Measurements from ENCODE around the gene AP5B1.

AP5B1 gene, protein sequence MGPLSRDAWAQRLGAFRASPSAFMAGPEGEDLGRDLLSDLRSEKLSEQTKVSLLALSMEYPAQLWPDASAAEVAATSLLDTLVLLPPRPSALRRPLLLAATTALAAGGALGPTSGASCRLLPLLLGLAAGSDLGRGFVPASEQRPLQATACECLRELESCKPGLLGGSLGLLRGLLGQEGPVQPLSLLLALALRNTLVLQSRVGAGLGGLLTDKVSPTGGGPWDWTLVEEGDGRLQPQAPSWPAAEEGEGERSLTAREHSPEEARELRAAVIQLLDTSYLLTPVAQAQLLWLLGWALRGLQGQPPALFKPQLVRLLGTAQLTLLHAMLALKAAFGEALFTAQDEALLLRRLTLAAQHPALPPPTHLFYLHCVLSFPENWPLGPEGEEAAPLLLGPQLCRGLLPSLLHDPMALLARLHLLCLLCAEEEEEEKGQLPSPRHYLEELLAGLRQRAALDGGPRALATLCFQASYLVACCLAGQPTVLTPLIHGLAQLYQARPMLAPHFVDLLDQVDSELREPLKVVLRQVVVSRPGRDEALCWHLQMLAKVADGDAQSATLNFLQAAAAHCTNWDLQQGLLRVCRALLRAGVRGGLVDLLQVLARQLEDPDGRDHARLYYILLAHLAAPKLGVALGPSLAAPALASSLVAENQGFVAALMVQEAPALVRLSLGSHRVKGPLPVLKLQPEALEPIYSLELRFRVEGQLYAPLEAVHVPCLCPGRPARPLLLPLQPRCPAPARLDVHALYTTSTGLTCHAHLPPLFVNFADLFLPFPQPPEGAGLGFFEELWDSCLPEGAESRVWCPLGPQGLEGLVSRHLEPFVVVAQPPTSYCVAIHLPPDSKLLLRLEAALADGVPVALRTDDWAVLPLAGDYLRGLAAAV

DNA sequence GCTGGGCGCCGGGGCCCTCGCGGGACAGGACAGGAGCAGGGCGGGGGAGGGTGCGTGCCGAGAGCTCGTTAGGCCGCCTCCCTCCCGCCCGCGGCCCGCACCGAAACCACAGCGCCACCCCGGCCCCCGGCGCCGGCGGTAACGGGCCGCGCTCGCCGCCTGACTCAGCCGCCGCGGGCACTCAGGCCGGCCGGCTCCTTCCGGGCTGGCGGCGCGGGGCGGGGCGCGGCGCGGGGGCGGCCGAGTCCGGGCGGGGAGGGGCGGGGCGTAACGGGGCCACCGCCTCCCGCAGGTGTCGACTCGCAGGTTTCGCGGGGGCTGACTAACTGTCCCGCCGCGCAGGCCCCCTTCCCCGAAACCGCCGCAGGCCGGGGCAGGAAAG lies at the start of gene AP5B1:
Gene AP5B1 (minus strand): TSS at position 207 of the 382 bp plus-strand sequence. CDS start 385 bp downstream, outside the sequence.
- DNase-seq (ENCODE audit: low read depth in 3 of 3) = peak; percentile 43 to 70 (median 48)

DNA sequence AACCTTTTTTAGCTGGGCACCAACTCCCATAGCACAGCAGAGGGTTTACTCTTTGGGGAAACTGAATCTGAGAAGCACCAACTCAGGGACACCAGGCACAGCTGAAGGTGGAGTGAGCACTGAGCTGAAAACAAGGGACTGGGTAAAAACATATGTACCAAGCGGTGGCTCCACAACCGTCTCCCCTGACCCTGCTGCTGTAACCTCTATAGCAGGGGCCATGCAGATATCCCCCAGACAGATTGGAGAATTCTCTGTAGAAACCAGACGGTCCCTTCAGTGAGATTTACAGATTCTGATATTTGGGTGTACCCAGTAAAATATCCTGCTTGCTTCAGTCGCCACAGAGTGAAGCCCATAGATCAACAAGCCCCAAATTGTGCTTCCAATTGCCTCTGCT lies 48.7 kb upstream of the AP5B1 start:
- no peak for DNase-seq (ENCODE audit: low read depth in 3 of 3)

DNA sequence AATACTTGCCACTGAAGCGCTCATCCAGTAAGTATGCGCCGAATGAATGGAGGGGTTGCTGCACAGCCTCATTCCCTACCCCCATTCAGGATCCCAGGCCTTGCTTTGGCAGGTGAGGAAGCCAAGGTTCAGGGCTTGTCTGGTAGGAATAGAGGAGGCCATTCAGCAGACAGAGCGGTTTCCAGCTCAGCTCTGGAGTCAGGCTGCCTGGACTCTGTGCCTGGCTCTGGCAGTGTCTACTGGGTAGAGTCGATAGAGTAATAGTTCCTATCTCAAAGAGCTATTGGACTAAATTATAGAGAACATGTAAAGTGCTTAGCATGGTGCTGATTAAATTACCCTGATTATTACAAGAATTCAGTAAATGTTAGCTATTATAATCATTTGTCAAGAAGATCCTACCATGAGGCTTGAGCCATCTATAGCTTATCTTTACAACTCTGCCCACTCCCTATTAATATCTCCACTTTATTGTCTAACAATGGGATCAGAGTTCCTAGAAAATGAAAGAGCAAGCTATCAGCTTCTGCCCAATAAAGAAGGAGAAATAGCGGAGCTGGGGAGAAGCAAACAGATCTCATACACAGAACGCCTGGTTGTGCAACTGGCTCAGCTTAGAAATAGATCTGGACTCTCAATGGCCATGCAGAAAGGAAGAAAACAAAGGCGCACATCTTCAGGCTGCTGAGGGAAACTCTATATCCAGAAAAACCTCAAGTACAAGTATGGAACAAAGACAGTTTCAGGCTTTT lies 46.4 kb upstream of the AP5B1 start:
- no peak for DNase-seq (ENCODE audit: low read depth in 3 of 3)

DNA sequence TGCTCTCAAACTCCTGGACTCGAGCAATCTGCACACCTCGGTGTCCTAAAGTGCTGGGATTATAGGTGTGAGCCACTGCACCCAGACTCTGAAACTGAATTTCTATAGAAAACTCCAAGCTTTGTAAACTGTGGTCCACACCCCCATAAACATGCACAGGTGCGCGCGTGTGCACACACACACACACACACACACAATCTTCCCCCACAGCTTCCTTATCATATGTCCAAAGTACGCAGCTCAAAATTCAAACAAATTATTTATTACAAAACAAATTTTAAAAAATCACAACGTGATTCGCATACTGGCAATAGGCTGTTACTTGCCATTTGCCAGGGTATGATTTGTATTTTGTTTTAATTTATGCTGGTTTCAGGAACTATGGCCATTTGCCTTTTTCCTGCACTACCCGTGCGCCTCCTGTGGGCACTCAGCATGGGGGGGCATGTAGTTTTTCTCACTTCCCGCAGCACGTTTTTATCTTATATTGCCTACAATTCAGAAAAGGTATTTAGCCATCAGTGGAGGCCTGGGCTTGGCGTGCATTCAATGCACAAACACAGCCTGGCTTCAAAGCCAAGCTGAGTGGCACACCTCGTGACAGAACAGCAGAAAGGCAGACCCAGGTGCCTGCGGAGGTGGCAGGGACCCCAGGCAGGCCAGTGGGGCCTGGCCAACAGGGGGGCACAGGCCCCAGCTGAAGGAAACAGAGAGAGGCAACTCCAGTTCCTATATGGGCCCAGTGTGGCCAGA lies 42.2 kb upstream of the AP5B1 start:
- no peak for DNase-seq (ENCODE audit: low read depth in 3 of 3)

DNA sequence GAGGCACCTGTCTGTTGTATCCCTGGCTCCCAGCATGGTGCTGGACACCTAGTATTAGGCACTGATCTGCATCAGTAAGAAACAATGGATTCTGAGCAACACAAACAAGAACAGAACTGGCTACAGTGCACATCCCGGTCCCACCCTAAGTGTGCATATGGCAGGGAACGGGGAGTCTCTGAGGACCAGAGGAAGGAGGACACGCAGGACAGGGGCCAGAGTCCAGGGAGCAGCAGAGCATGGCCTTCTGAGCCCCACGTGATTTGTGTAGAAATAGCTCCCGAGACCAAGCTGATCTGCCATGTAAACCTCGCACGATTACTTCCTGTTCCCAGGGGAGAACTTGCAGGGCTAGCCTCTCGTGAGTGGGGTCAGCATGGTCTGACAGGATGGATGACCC lies 40.3 kb upstream of the AP5B1 start:
- no peak for DNase-seq (ENCODE audit: low read depth in 3 of 3)

DNA sequence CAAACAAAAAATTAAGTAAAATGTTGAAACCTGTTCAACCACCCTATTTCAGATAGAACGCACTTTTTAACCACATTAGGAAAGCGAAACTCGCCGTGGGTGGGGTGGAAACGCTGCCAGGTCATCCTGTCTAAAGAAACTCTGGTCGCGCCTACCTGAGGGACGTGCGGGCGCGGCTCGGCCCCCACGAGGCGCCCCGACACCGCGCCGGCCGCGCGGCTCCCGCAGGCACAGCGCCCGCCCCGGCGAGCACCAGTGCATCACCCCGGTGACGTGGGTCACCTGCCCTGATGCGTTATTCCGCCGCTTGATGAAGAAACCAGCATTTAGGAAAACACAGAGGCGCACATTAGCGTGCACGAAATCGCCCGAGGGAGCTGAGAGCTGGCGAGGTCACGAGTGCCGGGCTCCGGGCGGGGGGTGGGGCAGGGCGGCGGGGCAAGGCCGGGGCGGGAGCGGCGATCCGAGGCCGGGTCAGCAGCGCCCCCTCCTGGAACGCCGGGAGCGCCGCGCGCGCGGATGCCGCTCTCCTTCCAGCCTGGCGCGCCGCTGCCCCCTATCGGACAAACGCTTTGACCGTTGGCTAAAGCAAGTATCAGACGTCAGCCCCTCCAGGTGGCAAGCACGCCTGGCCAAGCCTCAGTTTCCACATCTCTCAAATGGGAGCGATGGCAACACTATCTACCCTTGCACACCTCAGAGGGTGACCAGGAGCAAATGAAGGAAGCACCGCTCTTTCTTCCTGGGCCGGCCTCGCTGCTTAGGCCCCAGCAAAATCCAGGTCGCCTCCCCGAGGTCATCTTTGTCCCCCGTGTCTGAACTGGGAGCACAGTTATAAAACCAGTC lies 37.3 kb upstream of the AP5B1 start:
- peak; percentile 83 to 97 (median 93) for DNase-seq (ENCODE audit: low read depth in 3 of 3)

DNA sequence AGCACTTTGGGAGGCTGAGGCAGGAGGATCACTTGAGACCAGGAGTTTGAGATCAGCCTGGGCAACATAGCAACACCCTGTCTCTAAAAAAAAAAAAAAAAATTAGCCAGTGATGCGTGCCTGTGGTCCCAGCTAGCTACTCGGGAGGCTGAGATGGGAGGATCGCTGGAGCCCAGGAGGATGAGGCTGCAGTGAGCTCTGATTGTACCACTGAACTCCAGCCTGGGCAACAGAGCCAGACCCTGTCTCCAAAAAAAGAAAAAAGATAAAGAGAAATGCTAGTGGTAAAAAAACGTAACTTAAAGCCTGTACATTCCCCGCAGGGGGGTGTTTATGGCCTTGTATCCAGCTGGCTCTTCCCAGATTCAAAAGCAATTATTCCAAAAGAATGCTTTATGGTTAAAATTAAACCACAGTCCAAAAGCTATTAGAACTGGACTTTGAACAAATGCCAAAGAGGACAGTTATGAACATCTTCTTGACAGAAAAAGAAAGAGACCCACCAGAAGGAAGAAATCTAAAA lies 36.6 kb upstream of the AP5B1 start:
- DNase-seq (ENCODE audit: low read depth in 3 of 3) = no peak

DNA sequence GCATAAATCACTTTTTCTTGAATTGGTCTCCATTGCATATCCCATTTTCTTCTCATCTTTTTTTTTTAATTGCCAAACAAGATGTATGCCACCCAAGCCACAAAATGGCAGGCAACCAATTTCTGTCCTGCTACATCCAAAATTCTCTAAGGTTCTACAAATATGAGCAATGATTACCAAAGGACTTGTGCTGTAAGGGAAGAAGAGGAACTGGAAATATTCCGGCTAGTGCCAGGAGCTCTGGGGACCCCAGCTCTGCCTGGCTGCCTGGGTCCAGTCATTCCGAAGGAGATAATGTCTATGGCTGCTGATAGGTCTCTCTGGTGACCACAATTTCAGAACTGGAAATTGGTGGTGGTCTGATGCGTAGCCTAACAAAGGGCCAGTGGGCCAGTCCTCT lies 35.9 kb upstream of the AP5B1 start:
- DNase-seq (ENCODE audit: low read depth in 3 of 3) = no peak

DNA sequence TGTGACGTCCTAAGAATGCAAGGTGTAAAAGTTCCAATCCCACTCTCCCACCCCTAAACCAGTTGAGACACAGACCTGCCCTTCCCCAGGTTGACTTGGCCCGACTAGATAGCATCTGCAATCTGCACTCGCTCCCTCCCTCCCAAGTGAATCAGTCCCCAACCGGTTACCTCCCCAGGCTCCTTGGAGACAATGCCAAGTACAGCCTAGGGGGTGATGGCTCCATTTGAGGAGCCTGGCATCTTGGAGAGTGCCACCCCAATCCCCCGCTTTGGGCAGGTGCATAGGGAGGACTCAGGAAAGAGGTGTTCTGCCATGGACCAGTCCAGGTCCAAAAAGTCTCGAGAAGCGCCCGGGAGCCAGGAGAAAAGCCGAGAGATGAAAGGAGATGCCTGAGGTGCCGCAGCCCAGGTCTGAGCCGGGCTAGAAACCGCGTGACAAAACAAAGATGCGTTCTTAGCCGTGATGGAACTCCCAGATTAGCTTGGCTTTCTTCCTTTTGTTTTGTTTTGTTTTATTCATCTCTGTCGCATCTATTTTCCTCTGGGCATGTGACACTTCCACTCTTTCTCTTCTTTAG lies 34.3 kb upstream of the AP5B1 start:
- DNase-seq (ENCODE audit: low read depth in 3 of 3) = no peak

DNA sequence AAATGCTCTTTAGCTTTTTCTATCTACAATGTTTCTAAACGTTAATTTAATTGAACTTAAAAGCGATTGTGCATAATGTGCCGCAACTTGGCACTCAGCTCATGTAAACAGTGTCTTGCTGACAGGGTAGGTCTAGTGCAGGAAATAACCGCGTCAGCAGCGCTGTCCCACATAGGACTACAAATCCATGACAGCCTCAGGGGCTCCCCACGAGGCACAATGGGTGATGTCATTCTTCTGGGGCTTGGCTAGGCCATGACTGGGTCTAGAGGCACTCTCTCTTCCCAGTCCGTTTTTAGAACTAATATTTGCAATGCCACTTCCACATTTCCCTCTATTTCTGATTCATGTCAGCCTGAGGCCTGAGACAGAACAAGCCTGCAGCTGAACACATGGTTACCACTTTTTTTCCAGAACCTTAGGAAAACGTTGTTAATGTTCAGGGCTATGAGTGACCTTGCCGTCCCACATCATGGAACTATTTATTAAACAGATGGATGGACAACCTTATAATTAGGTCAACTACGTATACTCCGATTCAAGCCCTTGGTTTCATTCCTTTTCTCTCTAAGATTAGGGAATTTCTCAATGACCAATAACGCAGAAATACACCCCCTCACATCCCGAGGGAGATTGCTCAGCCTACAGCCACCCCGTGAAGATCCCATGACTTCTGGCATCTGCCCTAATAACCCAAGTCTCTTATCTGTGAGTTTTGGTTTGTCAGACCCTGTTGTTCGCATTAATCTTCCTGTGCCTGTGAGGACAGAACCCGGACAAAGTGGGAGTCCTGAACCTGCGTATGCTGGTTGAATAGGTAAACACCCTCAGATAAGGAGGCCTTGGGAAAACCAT lies 33.6 kb upstream of the AP5B1 start:
- no peak for DNase-seq (ENCODE audit: low read depth in 3 of 3)

DNA sequence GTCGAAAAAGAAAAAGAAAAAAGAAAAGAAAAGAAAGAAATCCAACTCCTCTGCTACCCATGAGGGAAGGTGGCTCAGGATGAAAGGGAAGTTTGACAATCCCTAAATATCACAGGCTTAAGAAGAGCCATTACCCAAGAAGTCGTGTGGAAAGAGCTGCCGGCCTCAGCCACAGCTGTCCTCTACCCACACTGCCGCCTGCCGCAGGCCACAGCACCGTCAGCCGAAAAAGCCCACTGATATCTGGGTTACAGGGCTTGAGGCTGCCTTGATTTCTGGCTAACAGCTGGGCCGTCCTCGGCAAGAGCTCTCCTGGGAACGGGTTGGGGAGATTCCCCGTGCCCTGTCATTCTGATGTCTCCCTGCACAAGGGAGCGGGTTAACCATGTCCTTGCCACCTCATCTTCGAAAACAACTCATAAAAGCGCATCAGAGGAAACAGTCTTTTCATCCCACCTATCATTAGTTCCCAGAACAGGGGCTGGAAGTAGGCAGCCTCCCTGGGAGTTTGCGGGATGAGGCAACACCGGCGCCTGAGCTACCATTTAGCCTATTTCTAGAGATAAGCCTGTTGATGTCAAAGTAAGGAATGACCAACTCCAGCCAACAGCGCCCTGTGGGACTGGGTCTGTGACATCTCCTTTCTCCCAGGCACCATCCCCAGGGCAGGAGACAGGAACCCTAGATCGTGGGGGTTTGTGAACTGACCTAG lies 31.1 kb upstream of the AP5B1 start:
- DNase-seq (ENCODE audit: low read depth in 3 of 3) = no peak

DNA sequence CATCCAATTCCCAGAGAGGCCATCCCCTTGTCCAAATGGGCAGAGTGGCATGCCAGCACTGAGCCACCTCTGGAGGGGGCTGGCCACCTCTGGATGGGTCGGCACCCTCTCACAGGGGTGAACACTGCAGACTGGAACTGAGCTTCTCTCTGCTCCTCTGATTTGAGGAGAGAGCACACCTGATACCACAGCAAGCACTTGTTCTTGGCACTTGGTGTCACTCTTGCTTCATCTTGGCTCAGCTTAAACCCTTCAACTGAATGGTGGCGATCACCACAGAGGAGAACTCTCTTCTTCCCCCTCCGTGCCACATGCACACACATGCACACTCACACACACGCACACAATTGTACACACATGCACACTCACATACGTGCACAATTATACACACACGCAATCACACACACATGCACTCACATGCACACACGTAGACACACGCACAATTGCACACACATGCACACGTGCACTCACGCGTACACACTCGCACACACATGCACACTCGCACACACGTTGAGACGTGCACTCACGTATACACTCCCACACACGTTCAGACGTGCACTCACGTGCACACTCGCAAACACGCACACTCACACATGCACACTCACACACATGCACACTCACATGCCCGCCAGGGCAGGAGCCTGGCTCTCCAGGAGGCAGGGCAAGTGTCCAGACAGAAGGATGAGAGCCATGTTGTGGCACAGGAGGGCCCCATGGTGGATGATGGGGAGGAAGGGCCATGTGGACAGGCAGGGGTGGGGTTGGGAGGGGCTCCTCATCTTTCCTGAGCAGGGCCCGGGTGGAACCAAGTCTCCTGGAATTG lies 29.5 kb upstream of the AP5B1 start:
- DNase-seq (ENCODE audit: low read depth in 3 of 3) = no peak

DNA sequence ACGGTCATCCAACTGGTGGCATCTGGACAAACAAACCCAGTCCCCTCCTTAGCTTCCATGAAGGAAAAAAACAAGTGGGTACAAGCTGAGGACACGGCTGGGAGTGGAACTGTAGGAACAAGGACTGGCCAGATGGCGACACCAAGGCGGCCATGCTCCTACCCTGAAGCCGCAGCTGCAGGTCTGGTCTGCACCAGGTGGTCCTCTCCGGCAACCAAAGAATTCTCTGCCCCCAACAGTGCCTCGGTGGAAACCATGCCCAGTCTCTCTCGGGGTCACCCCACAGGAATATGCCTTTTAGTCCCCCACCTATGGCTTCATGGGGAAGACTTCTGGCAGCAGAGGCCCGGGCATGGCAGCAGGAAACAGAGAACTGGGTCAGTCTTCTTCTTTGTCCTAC lies 28.7 kb upstream of the AP5B1 start:
- DNase-seq (ENCODE audit: low read depth in 3 of 3) = no peak

DNA sequence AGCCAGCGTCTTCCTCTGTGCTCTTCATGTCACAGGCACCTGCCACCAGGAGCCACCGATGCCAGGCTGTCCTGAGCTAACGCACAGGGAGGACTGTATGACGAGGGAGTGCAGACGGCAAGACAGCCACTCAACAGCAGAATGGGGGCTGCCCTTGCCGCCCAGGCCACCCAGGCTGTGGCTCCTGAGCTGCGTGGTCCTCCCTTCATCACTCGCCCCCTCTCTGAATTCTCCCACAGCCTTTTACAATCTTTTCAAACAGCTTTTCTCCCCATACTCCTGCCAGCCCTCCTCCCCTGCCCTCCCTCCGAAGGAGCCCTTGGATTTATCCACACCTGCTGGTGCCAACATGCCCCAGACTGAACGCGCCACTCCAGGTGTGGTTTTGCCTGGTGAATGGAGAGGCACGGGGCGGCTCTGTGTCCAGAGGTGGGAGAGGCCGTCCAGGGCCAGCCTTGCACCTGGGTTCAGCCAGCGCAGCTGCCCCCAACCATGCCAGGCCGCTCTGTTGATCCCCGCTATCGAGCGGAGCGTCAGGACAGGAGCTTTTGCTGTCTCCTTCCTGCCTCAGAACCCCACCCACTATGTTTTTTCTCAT lies 28.1 kb upstream of the AP5B1 start:
- DNase-seq (ENCODE audit: low read depth in 3 of 3) = no peak

DNA sequence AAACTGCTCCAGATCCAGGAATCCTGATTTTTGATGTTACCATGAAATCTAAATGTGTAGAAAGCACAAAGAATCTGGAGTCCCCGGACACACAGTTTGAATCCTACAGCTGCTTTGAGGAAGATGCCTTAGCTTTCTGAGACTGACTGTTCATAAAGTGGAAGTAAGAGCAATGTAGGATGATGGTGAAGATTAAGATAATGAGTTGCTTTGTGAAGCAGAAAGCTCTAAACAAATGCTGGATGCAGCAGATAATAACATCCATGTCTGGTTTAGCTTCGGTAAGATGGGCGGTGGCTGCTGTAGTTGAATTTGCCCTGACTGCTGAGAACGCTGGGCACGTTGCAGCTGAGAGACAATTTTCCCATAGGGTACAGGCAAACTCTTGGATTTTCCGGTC lies 26.2 kb upstream of the AP5B1 start:
- DNase-seq (ENCODE audit: low read depth in 3 of 3) = no peak

DNA sequence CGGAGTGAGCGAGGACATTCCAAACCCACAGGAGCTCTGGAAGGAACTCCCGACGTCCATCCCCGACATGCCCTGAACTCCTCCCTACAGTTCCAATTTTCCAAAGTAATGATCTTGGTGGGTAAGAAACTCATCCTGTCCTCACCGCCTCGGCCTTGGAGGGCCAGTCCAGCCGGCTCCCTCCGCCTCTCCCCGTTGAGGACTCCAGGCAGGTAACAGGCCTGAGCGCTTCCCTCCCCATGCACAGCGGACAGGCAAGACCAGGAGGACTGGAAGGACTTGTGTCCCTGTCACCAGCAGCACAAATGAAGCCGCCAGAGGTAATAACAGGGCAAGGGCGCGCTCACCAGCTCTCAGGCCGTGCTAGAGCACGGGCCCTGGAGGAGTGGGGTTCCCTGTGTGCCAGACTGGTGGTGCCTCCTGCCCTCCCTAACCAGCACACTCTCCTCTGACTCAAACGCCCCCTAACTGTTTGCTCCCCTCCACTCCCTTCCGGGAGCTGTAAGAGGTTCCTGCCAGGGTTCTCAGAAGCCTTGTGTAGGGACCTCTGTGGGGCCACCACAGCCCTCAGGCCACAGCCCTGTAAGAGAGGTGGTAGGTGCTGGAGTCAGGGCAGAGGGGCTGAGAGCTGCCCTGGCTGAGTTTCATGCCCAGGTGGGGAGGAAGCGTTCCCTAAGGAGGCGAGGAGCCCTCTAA lies 23.2 kb upstream of the AP5B1 start:
- no peak for DNase-seq (ENCODE audit: low read depth in 3 of 3)

All from stimulated activated CD4-positive, alpha-beta T cell treated with anti-CD3 and anti-CD28 coated beads, TNF-alpha, amount 100 ng/mL, for 48 hours (primary cell).